ENCODE measurements around the gene HPSE. TPM values are rescaled to one million over a fixed set of nuclear protein-coding genes. Genes with fewer than 3 reads are reported as not detected.

The HPSE gene
- total RNA-seq, 1 donor from 2014 or later: 0.90 TPM

- TF ChIP-seq CTCF (IDR thresholded peaks at IDR 0.05): no peak
- H3K27me3 Mint-ChIP-seq (ENCODE audit: low read depth): no peaks in the 10 kb centered on the region
- no peak for DNase-seq (ENCODE audit: low spot score)
- H3K36me3 Mint-ChIP-seq (ENCODE audit: low read depth): no peaks in the 10 kb centered on the region
- H3K4me1 Mint-ChIP-seq (ENCODE audit: low read depth): peaks cover 19% of the 10 kb centered on the region
- peaks cover 5% of the 10 kb centered on the region for H3K9me3 Mint-ChIP-seq (ENCODE audit: low read depth)
- no peak overlapping the region for H3K27ac Mint-ChIP-seq (ENCODE audit: unreplicated experiment)
- H3K4me3 Mint-ChIP-seq (ENCODE audit: unreplicated experiment): no peak overlapping the region
Measured at GRCh38 chr4:83247415-83248357, 87.0 kb downstream of the HPSE start.

Other genes starting within 250 kb of the HPSE start
- 0.51 TPM in 1 of 3 replicates, not detected in the others for gene PLAC8, start 220.1 kb downstream of the HPSE start, total RNA-seq
- gene COQ2, start 50.0 kb downstream of the HPSE start, total RNA-seq: 8.5 to 10.1 TPM (median 9.3 TPM) in 3 replicates
- gene HELQ, start 121.0 kb upstream of the HPSE start, total RNA-seq: 7.2 to 13.5 TPM (median 9.6 TPM) in 3 replicates
- 28.1 to 47.2 TPM (median 34.5 TPM) in 3 replicates for gene MRPS18C, start 121.2 kb upstream of the HPSE start, total RNA-seq
- 11.0 to 14.6 TPM (median 12.2 TPM) in 3 replicates for gene ABRAXAS1, start 150.3 kb upstream of the HPSE start, total RNA-seq
- gene GPAT3, start 201.3 kb upstream of the HPSE start, total RNA-seq: 0.07 to 0.17 TPM (median 0.15 TPM) in 3 replicates